ENCODE results near the gene FAM240A.

Gene FAM240A

DNA sequence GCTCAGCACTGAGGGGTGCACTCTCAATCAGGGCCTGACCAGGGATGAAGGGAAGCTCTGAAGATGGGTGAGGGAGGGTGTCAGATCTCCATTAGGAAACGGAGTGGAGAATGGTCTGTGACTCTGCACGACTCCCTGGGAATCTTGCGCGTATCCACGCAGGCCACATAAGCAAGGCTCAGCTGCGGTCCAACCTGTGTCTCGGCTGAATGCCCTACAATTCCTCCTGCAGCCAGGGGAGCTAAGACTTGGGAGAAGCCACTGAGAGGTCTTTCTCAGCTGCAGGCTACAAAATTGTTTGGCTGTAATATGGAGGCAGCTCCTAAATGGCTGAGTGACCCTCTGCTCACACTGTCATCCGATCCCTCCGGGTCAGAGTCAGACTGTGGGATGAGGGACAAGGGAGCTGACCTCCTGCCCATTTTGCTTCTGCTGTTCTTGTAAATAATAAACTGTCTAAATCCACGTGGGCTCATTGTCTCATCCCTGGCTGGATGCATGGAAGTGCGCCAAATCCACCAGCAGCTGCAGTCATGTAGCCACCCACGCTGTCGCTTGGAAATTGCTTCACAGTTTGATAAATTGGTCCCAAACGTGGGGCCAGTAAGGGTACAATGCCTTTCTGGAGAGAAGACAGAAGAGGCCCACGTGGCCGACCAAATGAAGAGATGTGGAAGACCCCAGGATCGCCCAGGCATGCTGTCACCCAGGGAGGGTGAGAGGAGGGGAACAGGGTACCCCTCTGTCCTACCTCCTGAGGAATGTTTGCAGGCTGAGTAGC, 50.6 kb downstream of the FAM240A start:
- no peaks in the 10 kb centered on the region for H3K36me3 ChIP-seq (ENCODE audit: insufficient read depth)
- no peaks in the 10 kb centered on the region for H3K79me2 ChIP-seq (ENCODE audit: insufficient read depth, low read depth)
- no peaks in the 10 kb centered on the region for H3K27me3 ChIP-seq (ENCODE audit: insufficient read depth, low read depth)
- no peaks in the 10 kb centered on the region for H4K20me1 ChIP-seq (ENCODE audit: insufficient read depth)
- H3K9ac ChIP-seq: no peak overlapping the region
- no peak overlapping the region for H3K4me2 ChIP-seq
- no peak overlapping the region for H3K27ac ChIP-seq
- TF ChIP-seq, protein P1, sequence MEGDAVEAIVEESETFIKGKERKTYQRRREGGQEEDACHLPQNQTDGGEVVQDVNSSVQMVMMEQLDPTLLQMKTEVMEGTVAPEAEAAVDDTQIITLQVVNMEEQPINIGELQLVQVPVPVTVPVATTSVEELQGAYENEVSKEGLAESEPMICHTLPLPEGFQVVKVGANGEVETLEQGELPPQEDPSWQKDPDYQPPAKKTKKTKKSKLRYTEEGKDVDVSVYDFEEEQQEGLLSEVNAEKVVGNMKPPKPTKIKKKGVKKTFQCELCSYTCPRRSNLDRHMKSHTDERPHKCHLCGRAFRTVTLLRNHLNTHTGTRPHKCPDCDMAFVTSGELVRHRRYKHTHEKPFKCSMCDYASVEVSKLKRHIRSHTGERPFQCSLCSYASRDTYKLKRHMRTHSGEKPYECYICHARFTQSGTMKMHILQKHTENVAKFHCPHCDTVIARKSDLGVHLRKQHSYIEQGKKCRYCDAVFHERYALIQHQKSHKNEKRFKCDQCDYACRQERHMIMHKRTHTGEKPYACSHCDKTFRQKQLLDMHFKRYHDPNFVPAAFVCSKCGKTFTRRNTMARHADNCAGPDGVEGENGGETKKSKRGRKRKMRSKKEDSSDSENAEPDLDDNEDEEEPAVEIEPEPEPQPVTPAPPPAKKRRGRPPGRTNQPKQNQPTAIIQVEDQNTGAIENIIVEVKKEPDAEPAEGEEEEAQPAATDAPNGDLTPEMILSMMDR (conservative IDR thresholded peaks at IDR 0.05; ENCODE audit: low read depth, low read length): no peak
- no peak overlapping the region for H2AFZ ChIP-seq (ENCODE audit: low read depth)
- H3K4me1 ChIP-seq (ENCODE audit: low read depth, poor library complexity, severe bottlenecking): no peaks in the 10 kb centered on the region
- no peak overlapping the region for H3K4me3 ChIP-seq (IDR thresholded peaks at IDR 0.05; ENCODE audit: insufficient read depth, low read depth, low read length)

DNA sequence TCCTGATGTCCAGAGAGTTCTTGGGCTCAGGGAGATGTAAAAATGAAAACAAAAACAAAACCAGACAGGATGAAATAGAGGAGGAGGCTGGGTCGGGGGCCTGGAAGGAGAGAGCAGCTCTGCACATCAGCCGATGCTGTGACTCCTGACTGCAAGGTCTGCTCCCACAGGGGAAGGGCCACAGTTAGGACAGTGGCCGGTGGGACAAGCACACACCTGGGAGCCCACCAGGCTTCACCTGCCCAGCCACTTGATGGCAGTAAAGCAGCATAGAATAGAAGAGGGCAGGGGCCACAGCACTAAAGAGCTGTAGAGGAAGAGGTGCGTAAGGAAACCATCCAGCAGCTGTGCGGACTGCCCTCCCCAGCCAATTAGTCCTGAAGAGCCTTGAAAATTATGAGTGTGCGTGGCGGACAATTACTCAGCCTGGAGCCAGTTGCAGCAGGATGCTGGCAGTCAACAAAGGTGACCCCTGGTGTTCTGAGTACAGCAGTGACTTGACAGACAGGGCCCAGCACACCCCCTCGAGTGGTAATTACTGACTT, 51.3 kb downstream of the FAM240A start:
- Histone ChIP-seq H3K9ac (no peak overlapping the region), H2AFZ (ENCODE audit: low read depth) (no peak overlapping the region), H3K36me3 (ENCODE audit: insufficient read depth) (no peaks in the 10 kb centered on the region), H3K4me1 (ENCODE audit: low read depth, poor library complexity, severe bottlenecking) (no peaks in the 10 kb centered on the region), H3K79me2 (ENCODE audit: insufficient read depth, low read depth) (no peaks in the 10 kb centered on the region), H3K4me3 (IDR thresholded peaks at IDR 0.05; ENCODE audit: insufficient read depth, low read depth, low read length) (no peak overlapping the region), H4K20me1 (ENCODE audit: insufficient read depth) (no peaks in the 10 kb centered on the region), H3K27me3 (ENCODE audit: insufficient read depth, low read depth) (no peaks in the 10 kb centered on the region), H3K4me2 (no peak overlapping the region), H3K27ac (no peak overlapping the region)
- TF ChIP-seq, protein P1 (conservative IDR thresholded peaks at IDR 0.05; ENCODE audit: low read depth, low read length): no peak

DNA sequence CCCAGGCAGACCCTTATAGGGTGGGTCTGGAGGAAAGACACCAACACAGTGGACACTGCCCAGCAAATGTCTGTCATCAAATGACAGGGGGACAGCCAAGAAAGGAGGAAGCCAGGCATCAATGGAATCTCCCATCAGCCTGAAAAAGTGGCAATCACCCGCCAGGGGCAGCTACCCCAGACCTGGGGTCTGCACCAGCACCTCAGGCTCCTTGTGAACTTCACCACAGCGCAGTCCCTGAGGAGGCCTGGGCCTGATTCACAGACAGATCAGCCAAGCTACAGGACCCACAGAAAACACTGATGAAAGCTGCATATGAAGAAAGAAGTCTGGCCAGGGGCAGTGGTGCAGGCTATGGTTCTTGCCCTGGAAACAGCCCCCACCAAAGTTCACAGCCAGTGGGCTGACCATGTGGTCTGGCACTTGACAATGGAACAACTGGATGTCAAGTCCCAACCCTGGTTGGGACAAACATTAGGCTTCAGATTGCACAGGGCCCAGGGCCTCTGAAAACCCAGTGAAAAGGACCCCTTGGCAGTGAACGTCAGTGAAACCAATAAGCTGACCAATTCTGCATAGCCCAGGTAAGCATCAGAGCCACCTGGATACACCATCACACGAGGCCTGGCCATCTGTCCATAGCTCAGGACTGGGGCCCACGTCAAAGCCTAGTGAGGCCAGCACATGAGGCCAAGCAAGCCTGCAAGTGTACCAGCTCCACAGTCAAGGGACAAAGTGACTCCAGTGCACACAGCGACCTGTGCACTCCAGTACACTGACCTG, 52.1 kb downstream of the FAM240A start:
- no peaks in the 10 kb centered on the region for H3K36me3 ChIP-seq (ENCODE audit: insufficient read depth)
- H3K27me3 ChIP-seq (ENCODE audit: insufficient read depth, low read depth): no peaks in the 10 kb centered on the region
- no peak overlapping the region for H3K27ac ChIP-seq
- H3K4me2 ChIP-seq: no peak overlapping the region
- no peaks in the 10 kb centered on the region for H4K20me1 ChIP-seq (ENCODE audit: insufficient read depth)
- H3K79me2 ChIP-seq (ENCODE audit: insufficient read depth, low read depth): no peaks in the 10 kb centered on the region
- no peak overlapping the region for H2AFZ ChIP-seq (ENCODE audit: low read depth)
- H3K9ac ChIP-seq: no peak overlapping the region
- no peaks in the 10 kb centered on the region for H3K4me1 ChIP-seq (ENCODE audit: low read depth, poor library complexity, severe bottlenecking)
- no peak overlapping the region for H3K4me3 ChIP-seq (IDR thresholded peaks at IDR 0.05; ENCODE audit: insufficient read depth, low read depth, low read length)
- TF ChIP-seq, protein P1 (conservative IDR thresholded peaks at IDR 0.05; ENCODE audit: low read depth, low read length): no peak

DNA sequence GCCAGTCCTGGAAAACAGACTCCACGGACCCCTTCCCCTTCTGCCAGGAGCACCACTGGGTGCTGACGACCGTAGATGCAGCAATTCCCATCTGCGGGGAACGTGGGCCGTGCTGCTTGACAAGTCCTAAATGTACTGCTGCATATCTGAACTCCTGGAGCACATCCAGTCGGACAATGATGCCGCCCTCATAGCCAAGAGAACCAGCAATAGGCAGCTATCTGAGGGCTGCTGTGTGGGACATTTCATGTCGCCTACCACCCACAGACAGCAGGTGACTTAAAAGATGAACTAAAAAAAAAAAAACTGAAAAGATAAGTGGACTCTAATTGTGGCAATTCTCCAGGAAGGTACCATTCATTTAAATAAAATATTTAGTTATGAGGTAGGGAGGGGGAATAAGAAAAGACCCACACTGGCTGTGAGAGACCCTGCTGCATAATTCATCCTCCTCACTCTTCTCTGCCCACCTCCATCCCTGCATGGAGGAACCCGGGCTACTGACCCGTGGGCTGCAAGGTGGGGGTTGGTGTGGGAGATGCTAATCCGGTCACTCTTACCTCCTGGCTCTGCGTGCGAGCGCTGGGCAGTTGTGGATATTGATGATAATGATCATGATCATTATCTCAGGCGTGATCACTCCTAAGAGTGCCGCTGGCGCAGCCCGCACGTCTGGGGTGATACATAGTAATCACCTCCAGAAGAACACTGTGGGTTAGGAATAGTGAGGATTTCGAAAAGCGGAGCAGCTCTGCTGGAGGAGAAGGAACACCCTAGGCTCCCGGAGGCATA, 52.8 kb downstream of the FAM240A start:
- no peaks in the 10 kb centered on the region for H3K36me3 ChIP-seq (ENCODE audit: insufficient read depth)
- no peak overlapping the region for H3K4me2 ChIP-seq
- H3K27ac ChIP-seq: no peak overlapping the region
- no peak overlapping the region for H3K9ac ChIP-seq
- no peak overlapping the region for H2AFZ ChIP-seq (ENCODE audit: low read depth)
- TF ChIP-seq, protein P1 (conservative IDR thresholded peaks at IDR 0.05; ENCODE audit: low read depth, low read length): no peak
- no peak overlapping the region for H3K4me3 ChIP-seq (IDR thresholded peaks at IDR 0.05; ENCODE audit: insufficient read depth, low read depth, low read length)
- no peaks in the 10 kb centered on the region for H3K27me3 ChIP-seq (ENCODE audit: insufficient read depth, low read depth)
- no peaks in the 10 kb centered on the region for H3K79me2 ChIP-seq (ENCODE audit: insufficient read depth, low read depth)
- H3K4me1 ChIP-seq (ENCODE audit: low read depth, poor library complexity, severe bottlenecking): no peaks in the 10 kb centered on the region
- no peaks in the 10 kb centered on the region for H4K20me1 ChIP-seq (ENCODE audit: insufficient read depth)

Data from KMS-11 (cell line).